Endothelial cell of umbilical vein (primary cell): ENCODE measurements around the gene BEND3. TPM values are rescaled to one million over a fixed set of nuclear protein-coding genes. Genes with fewer than 3 reads are reported as not detected.

Source experiments
- BruUV-seq: library from RNA; stranded (reverse); fragments of 400-500 nt; replicated peaks from 2 replicates; lab custom pipeline; 2021; lab: Mats Ljungman, UMichigan
- CTCF ChIA-PET: fragments of 300-600, 350-600 bp; sonication (Branson Sonifier 250); formaldehyde crosslinking; loops from one replicate; lab custom pipeline; 2021; ENCODE audit warnings: antibody characterized with exemption, inconsistent platforms; lab: Charles Lee
- POLR2A ChIA-PET: fragments of 300-600, 350-600 bp; sonication (Branson Sonifier 250); formaldehyde crosslinking; loops from one replicate; lab custom pipeline; 2021; ENCODE audit warnings: antibody characterized with exemption, inconsistent platforms; lab: Charles Lee
- DNase-seq: peaks from one replicate; pipeline ENCODE4 v3.0.0-alpha.2; 2011; ENCODE audit warnings: low read depth, low spot score
- FAIRE-seq: peaks from 2 replicates; lab custom pipeline; 2011; peaks lifted over from hg19 to GRCh38; lab: Jason Lieb, UNC
- H2AFZ ChIP-seq: 2 replicates; pipeline ENCODE4 v1.6.0; 2012; ENCODE audit warnings: low read depth, low read length, control low read depth, inconsistent platforms
- H3K27ac ChIP-seq: 2 replicates; pipeline ENCODE4 v1.5.1; 2011; ENCODE audit warnings: low read depth, mild to moderate bottlenecking, control low read depth, low read length, moderate library complexity; ENCODE audit not compliant: insufficient read depth
- H3K27me3 ChIP-seq, 2 experiments: 2 replicates each; pipeline versions ENCODE4 v1.6.0 to v1.6.1; 2011; ENCODE audit warnings: low read length in 2 of 2, mixed read lengths in 1 of 2; ENCODE audit not compliant: control insufficient read depth in 2 of 2, insufficient read depth in 2 of 2
- H3K36me3 ChIP-seq, 2 experiments: 2 replicates in 1 of 2; 3 replicates in 1 of 2; pipeline ENCODE4 v1.5.1; 2011; ENCODE audit warnings: low read length in 2 of 2, mild to moderate bottlenecking in 1 of 2, moderate library complexity in 1 of 2; ENCODE audit not compliant: control insufficient read depth in 2 of 2, insufficient read depth in 2 of 2; ENCODE audit errors: extremely low read depth in 1 of 2
- H3K4me1 ChIP-seq: 3 replicates; pipeline ENCODE4 v1.5.1; 2011; ENCODE audit warnings: mild to moderate bottlenecking, low read length; ENCODE audit not compliant: control insufficient read depth, insufficient read depth; ENCODE audit errors: extremely low read depth
- H3K4me2 ChIP-seq: 2 replicates; pipeline ENCODE4 v1.6.1; 2011; ENCODE audit warnings: low read length, control low read depth, mixed read lengths; ENCODE audit not compliant: insufficient read depth
- H3K4me3 ChIP-seq, 3 experiments: fragments of 200-600 bp in 1 of 3; sonication (generic), shearing (Covaris generic) in 1 of 3; replicated peaks in 1 of 3; 2 replicates each; pipeline ENCODE4 v1.5.1; 2011 to 2016; ENCODE audit warnings: control low read depth in 3 of 3, low read length in 3 of 3, mild to moderate bottlenecking in 2 of 3, inconsistent platforms in 1 of 3, low read depth in 1 of 3, moderate library complexity in 1 of 3; ENCODE audit not compliant: insufficient read depth in 1 of 3
- H3K79me2 ChIP-seq: 2 replicates; pipeline ENCODE4 v1.6.0; 2012; ENCODE audit warnings: low read length, inconsistent platforms; ENCODE audit not compliant: control insufficient read depth, insufficient read depth
- H3K9ac ChIP-seq: replicated peaks from 2 replicates; pipeline ENCODE3; 2011; ENCODE audit warnings: low read length, control low read depth; ENCODE audit not compliant: insufficient read depth; ENCODE audit errors: extremely low read depth
- H3K9me1 ChIP-seq: replicated peaks from 3 replicates; pipeline ENCODE4 v1.6.0; 2011; ENCODE audit warnings: mild to moderate bottlenecking, low read length; ENCODE audit not compliant: control insufficient read depth, insufficient read depth; ENCODE audit errors: extremely low read depth
- H3K9me3 ChIP-seq: replicated peaks from 2 replicates; pipeline ENCODE4 v1.5.1; 2012; ENCODE audit warnings: low read length, inconsistent platforms; ENCODE audit not compliant: control insufficient read depth, insufficient read depth
- H4K20me1 ChIP-seq: replicated peaks from 2 replicates; pipeline ENCODE3; 2011; ENCODE audit warnings: mild to moderate bottlenecking, low read length; ENCODE audit not compliant: control insufficient read depth, insufficient read depth; ENCODE audit errors: extremely low read depth
- EZH2 ChIP-seq: IDR thresholded peaks from 2 replicates; pipeline ENCODE4 v1.6.1; 2012; ENCODE audit warnings: borderline replicate concordance, low read depth, mild to moderate bottlenecking, moderate library complexity, low read length, inconsistent platforms; ENCODE audit not compliant: severe bottlenecking
- FOS ChIP-seq: IDR thresholded peaks from 2 replicates; pipeline ENCODE4 v1.6.1; 2011; ENCODE audit warnings: mild to moderate bottlenecking, low read length, moderate library complexity, borderline replicate concordance; ENCODE audit not compliant: insufficient read depth
- GATA2 ChIP-seq: IDR thresholded peaks from 2 replicates; pipeline ENCODE4 v1.7.0; 2011; ENCODE audit warnings: low read depth, mild to moderate bottlenecking, moderate library complexity, mixed read lengths, low read length; ENCODE audit not compliant: insufficient read length, insufficient read depth
- JUN ChIP-seq: IDR thresholded peaks from 2 replicates; pipeline ENCODE4 v1.6.1; 2011; ENCODE audit warnings: borderline replicate concordance, low read depth; ENCODE audit not compliant: insufficient read length, insufficient read depth
- MYC ChIP-seq: IDR thresholded peaks from one replicate; pipeline ENCODE4 v1.6.1; 2011; ENCODE audit warnings: mild to moderate bottlenecking, low read depth, low read length
- POLR2A ChIP-seq: IDR thresholded peaks from 2 replicates; pipeline ENCODE4 v1.6.1; 2012; ENCODE audit warnings: low read depth, mild to moderate bottlenecking, control low read depth, low read length
- POLR2AphosphoS5 ChIP-seq: IDR thresholded peaks from 2 replicates; pipeline ENCODE4 v1.6.1; 2012; ENCODE audit warnings: low read depth, mild to moderate bottlenecking, control low read depth, low read length, moderate library complexity; ENCODE audit not compliant: insufficient read depth
- dilution Hi-C: fragments of 300-500 bp; cut with MboI; formaldehyde crosslinking; loops from one replicate; pipeline ENCODE4 v1.15.0; 2019; ENCODE audit warnings: low sequenced_read_pairs; ENCODE audit not compliant: extremely low pct_ligation_motif_present
- intact Hi-C: fragments of 100-400 bp; cut with micrococcal nuclease; formaldehyde crosslinking; loops from one replicate; pipeline ENCODE4 v1.10.0; 2022
- polyA plus RNA-seq, 4 experiments: library from polyadenylated mRNA; depleted of rRNA in 3 of 4; stranded (reverse) in 3 of 4; unstranded in 1 of 4; fragments of >200 nt; gene quantifications; 2 replicates each; pipeline versions ENCODE4 v1.2.1 to v1.2.3, GENCODE V29; 2011 to 2012; ENCODE audit warnings: missing spikeins in 1 of 4
- total RNA-seq: library from RNA; stranded (reverse); gene quantifications from 2 replicates; pipeline ENCODE4 v1.2.3, GENCODE V29; 2021
- TF ChIP-seq, protein P1 (sequence below): IDR thresholded peaks from 2 replicates; pipeline ENCODE4 v1.6.1; 2011; ENCODE audit not compliant: insufficient read depth, insufficient read length
- TF ChIP-seq, protein P2 (sequence below), 2 donors: IDR thresholded peaks; 1 replicate in 1 of 2; 2 replicates in 1 of 2; pipeline ENCODE4 v1.5.1; 2011; ENCODE audit warnings: low read length in 2 of 2, mild to moderate bottlenecking in 2 of 2, moderate library complexity in 2 of 2, control low read depth in 1 of 2, inconsistent platforms in 1 of 2, low read depth in 1 of 2; ENCODE audit not compliant: insufficient read depth in 1 of 2; ENCODE audit errors: extremely low read depth in 1 of 2

BEND3 gene
- total and polyA plus RNA-seq, 2 donors (not counting 3 experiments of a cell fraction or from before 2014, with no cell fraction given) = 1.6 to 4.8 TPM

DNA sequence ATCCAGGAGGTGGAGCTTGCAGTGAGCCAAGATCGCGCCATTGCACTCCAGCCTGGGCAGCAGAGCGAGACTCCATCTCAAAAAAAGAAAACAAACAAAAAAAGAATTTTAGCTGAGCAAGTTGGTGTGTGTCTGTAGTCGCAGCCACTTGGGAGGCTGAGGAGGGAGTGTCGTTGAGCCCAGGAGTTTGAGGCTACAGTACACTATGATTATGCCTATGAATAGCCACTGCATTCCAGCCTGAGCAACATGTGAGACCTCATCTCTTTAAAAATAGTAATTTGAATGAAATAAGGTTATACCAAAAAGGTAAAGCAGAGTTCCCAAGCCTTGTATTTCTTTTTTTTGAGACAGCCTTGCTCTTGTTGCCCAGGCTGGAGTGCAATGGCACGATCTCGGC, 67.5 kb downstream of the BEND3 start:
- FAIRE-seq (no peak), DNase-seq (no peak)
- Histone ChIP-seq H2AFZ (no peak overlapping the region), H3K4me1 (no peaks in the 10 kb centered on the region), H3K9me1 (no peaks in the 10 kb centered on the region), H3K9ac (no peak overlapping the region), H3K9me3 (no peaks in the 10 kb centered on the region), H3K4me2 (no peak overlapping the region), H3K27ac (no peak overlapping the region), H3K4me3 (no peak overlapping the region), H4K20me1 (no peaks in the 10 kb centered on the region), H3K36me3 (peaks cover 0 to 4% of the 10 kb centered on the region in 2 experiments), H3K79me2 (no peaks in the 10 kb centered on the region), H3K27me3 (no peaks in the 10 kb centered on the region)
- TF ChIP-seq EZH2 = no peak
- TF ChIP-seq MYC = no peak
- TF ChIP-seq JUN = no peak
- TF ChIP-seq, protein P1, sequence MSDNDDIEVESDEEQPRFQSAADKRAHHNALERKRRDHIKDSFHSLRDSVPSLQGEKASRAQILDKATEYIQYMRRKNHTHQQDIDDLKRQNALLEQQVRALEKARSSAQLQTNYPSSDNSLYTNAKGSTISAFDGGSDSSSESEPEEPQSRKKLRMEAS = no peak
- no peak for TF ChIP-seq FOS
- TF ChIP-seq POLR2AphosphoS5 = no peak
- TF ChIP-seq, protein P2, sequence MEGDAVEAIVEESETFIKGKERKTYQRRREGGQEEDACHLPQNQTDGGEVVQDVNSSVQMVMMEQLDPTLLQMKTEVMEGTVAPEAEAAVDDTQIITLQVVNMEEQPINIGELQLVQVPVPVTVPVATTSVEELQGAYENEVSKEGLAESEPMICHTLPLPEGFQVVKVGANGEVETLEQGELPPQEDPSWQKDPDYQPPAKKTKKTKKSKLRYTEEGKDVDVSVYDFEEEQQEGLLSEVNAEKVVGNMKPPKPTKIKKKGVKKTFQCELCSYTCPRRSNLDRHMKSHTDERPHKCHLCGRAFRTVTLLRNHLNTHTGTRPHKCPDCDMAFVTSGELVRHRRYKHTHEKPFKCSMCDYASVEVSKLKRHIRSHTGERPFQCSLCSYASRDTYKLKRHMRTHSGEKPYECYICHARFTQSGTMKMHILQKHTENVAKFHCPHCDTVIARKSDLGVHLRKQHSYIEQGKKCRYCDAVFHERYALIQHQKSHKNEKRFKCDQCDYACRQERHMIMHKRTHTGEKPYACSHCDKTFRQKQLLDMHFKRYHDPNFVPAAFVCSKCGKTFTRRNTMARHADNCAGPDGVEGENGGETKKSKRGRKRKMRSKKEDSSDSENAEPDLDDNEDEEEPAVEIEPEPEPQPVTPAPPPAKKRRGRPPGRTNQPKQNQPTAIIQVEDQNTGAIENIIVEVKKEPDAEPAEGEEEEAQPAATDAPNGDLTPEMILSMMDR (IDR thresholded peaks at IDR 0.05; ENCODE audit: extremely low read depth in 1 of 2, insufficient read depth in 1 of 2, low read depth in 1 of 2, low read length in 2 of 2) = no peak
- no peak for TF ChIP-seq POLR2A
- no peak for TF ChIP-seq GATA2
- intact Hi-C loops (no loop called here), dilution Hi-C loops (no loop called here)
- ChIA-PET POLR2A (no interaction called here), CTCF (no interaction called here)
- BruUV-seq = no TSS peak
